Liver (tissue), 9 donors: Measurements from ENCODE around the gene SYNE4. TPM values are rescaled to one million over a fixed set of nuclear protein-coding genes. Genes with fewer than 3 reads are reported as not detected.

Experiments
- DNase-seq: peaks from one replicate; pipeline ENCODE4 v3.0.0-alpha.2; 2017; ENCODE audit warnings: low spot score
- H3K27ac ChIP-seq, 2 donors: one replicate each; pipeline ENCODE4 v1.7.0; 2013; ENCODE audit warnings: inconsistent platforms in 2 of 2, low read length in 2 of 2, control low read depth in 1 of 2, low read depth in 1 of 2, mild to moderate bottlenecking in 1 of 2
- H3K27me3 ChIP-seq, 4 donors: one replicate each; pipeline versions ENCODE4 v1.6.1 to v1.7.0; 2013; ENCODE audit warnings: low read length in 3 of 4, inconsistent platforms in 1 of 4, mild to moderate bottlenecking in 1 of 4, moderate library complexity in 1 of 4; ENCODE audit not compliant: control insufficient read depth in 4 of 4, insufficient read depth in 4 of 4
- H3K36me3 ChIP-seq, 4 donors: one replicate each; pipeline versions ENCODE4 v1.6.1 to v1.7.0; 2013; ENCODE audit warnings: low read length in 3 of 4, mild to moderate bottlenecking in 3 of 4, low read depth in 1 of 4, moderate library complexity in 1 of 4; ENCODE audit not compliant: control insufficient read depth in 4 of 4, insufficient read depth in 3 of 4
- H3K4me1 ChIP-seq, 4 donors: one replicate each; pipeline versions ENCODE4 v1.6.1 to v1.7.0; 2013; ENCODE audit warnings: low read length in 3 of 4, mild to moderate bottlenecking in 3 of 4, moderate library complexity in 1 of 4; ENCODE audit not compliant: control insufficient read depth in 4 of 4, insufficient read depth in 4 of 4
- H3K4me3 ChIP-seq, 3 donors: one replicate each; pipeline versions ENCODE4 v1.6.1 to v1.7.0; 2013; ENCODE audit warnings: low read length in 3 of 3, control low read depth in 1 of 3, low read depth in 1 of 3, mild to moderate bottlenecking in 1 of 3
- H3K9ac ChIP-seq, 2 donors: one replicate each; pipeline ENCODE4 v1.7.0; 2013; ENCODE audit warnings: low read length in 2 of 2, mild to moderate bottlenecking in 2 of 2, moderate library complexity in 2 of 2, control low read depth in 1 of 2, low read depth in 1 of 2
- H3K9me3 ChIP-seq, 4 donors: one replicate each; pipeline versions ENCODE4 v1.6.1 to v1.7.0; 2013; ENCODE audit warnings: low read length in 3 of 4; ENCODE audit not compliant: control insufficient read depth in 4 of 4
- EGR1 ChIP-seq, 2 donors: IDR thresholded peaks; 2 replicates each; pipeline ENCODE4 v1.6.1; 2016 to 2018; ENCODE audit warnings: antibody characterized with exemption in 2 of 2, low read depth in 2 of 2
- FOXA1 ChIP-seq: IDR thresholded peaks from 2 replicates; pipeline ENCODE4 v1.6.1; 2016; ENCODE audit warnings: antibody characterized with exemption
- FOXA2 ChIP-seq: IDR thresholded peaks from 2 replicates; pipeline ENCODE4 v1.6.1; 2016; ENCODE audit warnings: antibody characterized with exemption
- GABPA ChIP-seq, 2 donors: IDR thresholded peaks in 1 of 2; conservative IDR thresholded peaks in 1 of 2; 2 replicates each; pipeline ENCODE4 v1.6.1; 2016; ENCODE audit warnings: antibody characterized with exemption in 2 of 2, mild to moderate bottlenecking in 1 of 2, moderate library complexity in 1 of 2
- HNF4A ChIP-seq, 2 donors: conservative IDR thresholded peaks; 2 replicates each; pipeline ENCODE4 v1.6.1; 2016; ENCODE audit warnings: antibody characterized with exemption in 2 of 2, mild to moderate bottlenecking in 2 of 2
- HNF4G ChIP-seq: IDR thresholded peaks from 2 replicates; pipeline ENCODE4 v1.6.1; 2016; ENCODE audit warnings: antibody characterized with exemption
- JUND ChIP-seq, 2 donors: IDR thresholded peaks; 2 replicates each; pipeline ENCODE4 v1.6.1; 2016; ENCODE audit warnings: antibody characterized with exemption in 2 of 2
- NR2F2 ChIP-seq: IDR thresholded peaks from 2 replicates; pipeline ENCODE4 v1.6.1; 2016; ENCODE audit warnings: antibody characterized with exemption
- YY1 ChIP-seq: IDR thresholded peaks from 2 replicates; pipeline ENCODE4 v1.6.1; 2016; ENCODE audit warnings: antibody characterized with exemption, mild to moderate bottlenecking
- WGBS: extraction: QIAGEN DNeasy Blood & Tissue Kit; methylation state at CpG from one replicate; pipeline ENCODE4 v1.1.7; 2013; 5-methylcytosine and 5-hydroxymethylcytosine counted together
- polyA plus RNA-seq, 2 donors: library from polyadenylated mRNA; stranded (reverse) in 1 of 2; unstranded in 1 of 2; fragments of 200-250 nt in 1 of 2; fragments of >200 nt in 1 of 2; fragmentation: Nextera tagmentation in 1 of 2; extraction: Ambion mirVana in 1 of 2; gene quantifications; one replicate each; pipeline versions ENCODE4 v1.2.1 to v1.2.3, GENCODE V29; 2013 to 2015
- total RNA-seq, 2 donors: library from RNA; depleted of rRNA; stranded (reverse); fragments of >200 nt; gene quantifications; one replicate each; pipeline ENCODE4 v1.2.3, GENCODE V29; 2014
- TF ChIP-seq, protein P1 (sequence below): IDR thresholded peaks from 2 replicates; pipeline ENCODE4 v1.6.1; 2016; ENCODE audit warnings: antibody characterized with exemption, mild to moderate bottlenecking
- TF ChIP-seq, protein P2 (sequence below): IDR thresholded peaks from 2 replicates; pipeline ENCODE4 v1.6.1; 2016; ENCODE audit warnings: antibody characterized with exemption
- TF ChIP-seq, protein P3 (sequence below): IDR thresholded peaks from 2 replicates; pipeline ENCODE4 v1.6.1; 2016; ENCODE audit warnings: antibody characterized with exemption
- donor health status: healthy.
- donor health status: healthy.
- donor health status: healthy.
- donor health status: healthy.
- donor health status: healthy.

The SYNE4 gene
- total and polyA plus RNA-seq, 4 donors, result 1.8 to 5.7 (median 4.3) TPM

DNA sequence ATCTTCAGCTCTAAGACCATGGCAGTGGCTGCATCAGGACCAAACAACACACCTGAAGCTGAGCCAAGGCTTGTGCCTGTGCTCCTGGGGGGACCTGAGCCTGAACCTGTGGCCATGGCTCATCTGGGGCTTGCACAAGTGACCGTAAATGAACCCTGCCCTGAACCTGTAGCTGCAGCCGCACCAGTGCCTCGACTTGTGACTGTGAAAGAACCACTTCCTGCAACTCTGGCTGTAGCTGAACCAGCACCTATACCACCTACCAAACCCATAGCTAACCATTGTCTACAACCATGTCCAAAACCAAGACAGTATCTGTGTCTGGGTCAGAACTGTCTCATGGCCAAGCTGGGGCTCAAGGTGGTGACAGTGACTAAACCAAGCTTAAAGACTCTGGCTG lies 41.8 kb downstream of the SYNE4 start:
- TF ChIP-seq NR2F2 (no peak), HNF4G (no peak), FOXA2 (no peak), HNF4A (conservative IDR thresholded peaks at IDR 0.05) (no peak), JUND (IDR thresholded peaks at IDR 0.05) (no peak), YY1 (no peak), EGR1 (IDR thresholded peaks at IDR 0.05; ENCODE audit: low read depth in 2 of 2) (no peak), GABPA (IDR thresholded peaks at IDR 0.05 in 1 of 2, conservative IDR thresholded peaks at IDR 0.05 in 1 of 2) (no peak), FOXA1 (no peak)
- TF ChIP-seq, protein P1, sequence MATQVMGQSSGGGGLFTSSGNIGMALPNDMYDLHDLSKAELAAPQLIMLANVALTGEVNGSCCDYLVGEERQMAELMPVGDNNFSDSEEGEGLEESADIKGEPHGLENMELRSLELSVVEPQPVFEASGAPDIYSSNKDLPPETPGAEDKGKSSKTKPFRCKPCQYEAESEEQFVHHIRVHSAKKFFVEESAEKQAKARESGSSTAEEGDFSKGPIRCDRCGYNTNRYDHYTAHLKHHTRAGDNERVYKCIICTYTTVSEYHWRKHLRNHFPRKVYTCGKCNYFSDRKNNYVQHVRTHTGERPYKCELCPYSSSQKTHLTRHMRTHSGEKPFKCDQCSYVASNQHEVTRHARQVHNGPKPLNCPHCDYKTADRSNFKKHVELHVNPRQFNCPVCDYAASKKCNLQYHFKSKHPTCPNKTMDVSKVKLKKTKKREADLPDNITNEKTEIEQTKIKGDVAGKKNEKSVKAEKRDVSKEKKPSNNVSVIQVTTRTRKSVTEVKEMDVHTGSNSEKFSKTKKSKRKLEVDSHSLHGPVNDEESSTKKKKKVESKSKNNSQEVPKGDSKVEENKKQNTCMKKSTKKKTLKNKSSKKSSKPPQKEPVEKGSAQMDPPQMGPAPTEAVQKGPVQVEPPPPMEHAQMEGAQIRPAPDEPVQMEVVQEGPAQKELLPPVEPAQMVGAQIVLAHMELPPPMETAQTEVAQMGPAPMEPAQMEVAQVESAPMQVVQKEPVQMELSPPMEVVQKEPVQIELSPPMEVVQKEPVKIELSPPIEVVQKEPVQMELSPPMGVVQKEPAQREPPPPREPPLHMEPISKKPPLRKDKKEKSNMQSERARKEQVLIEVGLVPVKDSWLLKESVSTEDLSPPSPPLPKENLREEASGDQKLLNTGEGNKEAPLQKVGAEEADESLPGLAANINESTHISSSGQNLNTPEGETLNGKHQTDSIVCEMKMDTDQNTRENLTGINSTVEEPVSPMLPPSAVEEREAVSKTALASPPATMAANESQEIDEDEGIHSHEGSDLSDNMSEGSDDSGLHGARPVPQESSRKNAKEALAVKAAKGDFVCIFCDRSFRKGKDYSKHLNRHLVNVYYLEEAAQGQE, result no peak
- TF ChIP-seq, protein P2, sequence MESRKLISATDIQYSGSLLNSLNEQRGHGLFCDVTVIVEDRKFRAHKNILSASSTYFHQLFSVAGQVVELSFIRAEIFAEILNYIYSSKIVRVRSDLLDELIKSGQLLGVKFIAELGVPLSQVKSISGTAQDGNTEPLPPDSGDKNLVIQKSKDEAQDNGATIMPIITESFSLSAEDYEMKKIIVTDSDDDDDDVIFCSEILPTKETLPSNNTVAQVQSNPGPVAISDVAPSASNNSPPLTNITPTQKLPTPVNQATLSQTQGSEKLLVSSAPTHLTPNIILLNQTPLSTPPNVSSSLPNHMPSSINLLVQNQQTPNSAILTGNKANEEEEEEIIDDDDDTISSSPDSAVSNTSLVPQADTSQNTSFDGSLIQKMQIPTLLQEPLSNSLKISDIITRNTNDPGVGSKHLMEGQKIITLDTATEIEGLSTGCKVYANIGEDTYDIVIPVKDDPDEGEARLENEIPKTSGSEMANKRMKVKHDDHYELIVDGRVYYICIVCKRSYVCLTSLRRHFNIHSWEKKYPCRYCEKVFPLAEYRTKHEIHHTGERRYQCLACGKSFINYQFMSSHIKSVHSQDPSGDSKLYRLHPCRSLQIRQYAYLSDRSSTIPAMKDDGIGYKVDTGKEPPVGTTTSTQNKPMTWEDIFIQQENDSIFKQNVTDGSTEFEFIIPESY, result no peak
- TF ChIP-seq, protein P3, sequence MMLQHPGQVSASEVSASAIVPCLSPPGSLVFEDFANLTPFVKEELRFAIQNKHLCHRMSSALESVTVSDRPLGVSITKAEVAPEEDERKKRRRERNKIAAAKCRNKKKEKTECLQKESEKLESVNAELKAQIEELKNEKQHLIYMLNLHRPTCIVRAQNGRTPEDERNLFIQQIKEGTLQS, result no peak
- H3K27me3 ChIP-seq, result no peaks in the 10 kb centered on the region
- H3K27ac ChIP-seq, result no peak overlapping the region
- no peak for DNase-seq
- H3K4me3 ChIP-seq, result no peak overlapping the region
- H3K4me1 ChIP-seq, result peaks cover 0 to 2% (median 0%) of the 10 kb centered on the region in 4 donors
- H3K36me3 ChIP-seq, result no peaks in the 10 kb centered on the region
- no peak overlapping the region for H3K9ac ChIP-seq
- WGBS, result 78% methylated on average over 3 of the region's 3 CpGs
- no peaks in the 10 kb centered on the region for H3K9me3 ChIP-seq

DNA sequence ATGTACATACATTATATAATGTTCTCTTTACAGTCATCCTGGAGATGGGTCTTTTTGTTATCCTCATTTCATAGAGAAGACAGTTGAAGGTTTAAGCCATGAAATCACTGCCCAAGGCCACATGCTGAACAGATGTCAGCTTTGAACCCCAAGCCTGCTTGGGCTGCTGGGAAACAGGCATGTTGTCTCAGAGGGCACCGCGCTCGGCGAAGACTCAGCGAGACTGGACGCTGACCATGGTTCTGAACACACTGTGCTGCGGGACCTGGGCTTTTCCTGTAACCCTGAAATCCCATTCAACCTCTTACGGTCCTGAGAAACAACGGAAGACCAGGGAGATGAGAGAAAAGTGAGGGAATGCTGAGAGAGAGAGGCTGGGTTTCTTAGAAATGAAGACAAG lies 45.1 kb downstream of the SYNE4 start:
- no peak overlapping the region for H3K9ac ChIP-seq
- no peaks in the 10 kb centered on the region for H3K36me3 ChIP-seq
- TF ChIP-seq YY1, result no peak
- TF ChIP-seq, protein P2, result no peak
- TF ChIP-seq, protein P1, result peak; percentile 99
- peak; percentile 43 for DNase-seq
- no peak overlapping the region for H3K4me3 ChIP-seq
- H3K9me3 ChIP-seq, result no peaks in the 10 kb centered on the region
- no peak overlapping the region for H3K27ac ChIP-seq
- peaks cover 0 to 6% (median under 1%) of the 10 kb centered on the region in 4 donors for H3K27me3 ChIP-seq
- 15% methylated on average over 9 of the region's 9 CpGs for WGBS
- peaks cover 0 to 6% (median 3%) of the 10 kb centered on the region in 4 donors for H3K4me1 ChIP-seq
